Esophagus muscularis mucosa (tissue), 4 donors: ENCODE measurements around the gene TMEM132A. TPM values are rescaled to one million over a fixed set of nuclear protein-coding genes. Genes with fewer than 3 reads are reported as not detected.

Experiments
- DNase-seq: peaks from one replicate; pipeline ENCODE4 v3.0.0-alpha.2; 2017; ENCODE audit errors: extremely low spot score
- H3K27ac ChIP-seq, 4 donors: fragments of 200-600 bp; sonication (generic); replicated peaks in 1 of 4; 1 replicate in 3 of 4; 2 replicates in 1 of 4; pipeline ENCODE4 v1.5.1; 2016 to 2019; ENCODE audit warnings: mild to moderate bottlenecking in 1 of 4
- H3K27me3 ChIP-seq, 4 donors: fragments of 200-600 bp; sonication (generic); one replicate each; pipeline versions ENCODE4 v1.5.1 to v1.6.0; 2016 to 2019
- H3K36me3 ChIP-seq, 4 donors: fragments of 200-600 bp; sonication (generic); one replicate each; pipeline ENCODE4 v1.5.1; 2016 to 2019
- H3K4me1 ChIP-seq, 4 donors: fragments of 200-600 bp; sonication (generic); one replicate each; pipeline ENCODE4 v1.5.1; 2016 to 2019
- H3K4me3 ChIP-seq, 4 donors: fragments of 200-600 bp; sonication (generic); 1 replicate in 2 of 4; 2 replicates in 2 of 4; pipeline ENCODE4 v1.5.1; 2016 to 2019; ENCODE audit warnings: mild to moderate bottlenecking in 4 of 4, moderate library complexity in 1 of 4
- H3K9me3 ChIP-seq, 4 donors: fragments of 200-600 bp; sonication (generic); 1 replicate in 3 of 4; 2 replicates in 1 of 4; pipeline ENCODE4 v1.5.1; 2016 to 2019
- EP300 ChIP-seq: sonication (generic); formaldehyde crosslinking; IDR thresholded peaks from one replicate; pipeline ENCODE4 v1.6.1; 2017; ENCODE audit warnings: antibody characterized with exemption
- POLR2A ChIP-seq: fragments of 450-650 bp; IDR thresholded peaks from one replicate; pipeline ENCODE4 v1.6.1; 2017; ENCODE audit warnings: antibody characterized with exemption, moderate library complexity, mild to moderate bottlenecking, low read depth
- POLR2AphosphoS5 ChIP-seq, 2 donors: sonication (generic); formaldehyde crosslinking; IDR thresholded peaks; one replicate each; pipeline ENCODE4 v1.6.1; 2017; ENCODE audit warnings: antibody characterized with exemption in 2 of 2
- WGBS: methylation state at CpG from one replicate; pipeline ENCODE4 v1.1.5; 2018; 5-methylcytosine and 5-hydroxymethylcytosine counted together
- intact Hi-C: fragments of 100-400 bp; cut with DNase I; formaldehyde crosslinking; loops from one replicate; pipeline ENCODE4 v1.15.1; 2023
- total RNA-seq, 4 donors: library from RNA; depleted of rRNA; stranded (reverse); fragments of >200 nt; gene quantifications; one replicate each; pipeline versions ENCODE4 v1.1.0 to v1.2.1, GENCODE V29; 2016
- TF ChIP-seq, protein P1 (sequence below), 3 experiments: fragments of 200-600 bp in 2 of 3; fragments of 450-650 bp in 1 of 3; sonication (generic) in 2 of 3; IDR thresholded peaks; one replicate each; pipeline ENCODE4 v1.5.1; 2017 to 2019; ENCODE audit warnings: antibody characterized with exemption in 3 of 3, mild to moderate bottlenecking in 2 of 3, moderate library complexity in 1 of 3

The TMEM132A gene
- total RNA-seq, 4 donors from 2014 or later: 2.9 to 9.3 (median 6.8) TPM

DNA sequence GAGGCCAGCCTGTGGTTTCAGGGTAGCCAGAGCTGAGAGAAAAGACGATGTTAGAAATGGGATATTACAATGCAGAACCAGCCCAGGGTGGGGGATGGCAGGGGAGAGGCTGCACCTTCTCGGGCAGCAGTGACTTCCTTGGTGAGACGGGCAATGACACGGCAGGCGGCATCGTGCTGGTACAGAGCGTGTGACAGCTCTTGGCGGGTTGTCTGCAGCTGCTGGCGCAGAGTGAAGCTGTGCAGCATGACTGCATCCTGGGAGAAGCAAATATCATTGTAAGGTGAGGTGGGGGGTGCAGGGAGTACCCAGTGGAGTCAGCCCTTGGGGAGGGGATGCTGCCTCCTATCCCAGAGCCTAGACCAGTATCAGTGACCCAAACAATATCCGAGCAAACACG is 21.6 kb upstream of the TMEM132A start:
- intact Hi-C loops: loop anchor here (10.0 kb wide), 1 partner anchor 252 kb away; no protein-coding TSS in a partner anchor
- no peak overlapping the region for H3K27ac ChIP-seq
- H3K36me3 ChIP-seq: peaks cover 40 to 61% (median 57%) of the 10 kb centered on the region in 4 donors
- no peak for DNase-seq
- peaks cover 26 to 39% (median 30%) of the 10 kb centered on the region in 4 donors for H3K4me1 ChIP-seq
- no peak overlapping the region for H3K4me3 ChIP-seq
- 96% methylated on average over 8 of the region's 11 CpGs for WGBS
- no peaks in the 10 kb centered on the region for H3K9me3 ChIP-seq
- H3K27me3 ChIP-seq: no peaks in the 10 kb centered on the region
- no peak for TF ChIP-seq EP300
- TF ChIP-seq POLR2AphosphoS5 (IDR thresholded peaks at IDR 0.05): no peak
- TF ChIP-seq, protein P1, sequence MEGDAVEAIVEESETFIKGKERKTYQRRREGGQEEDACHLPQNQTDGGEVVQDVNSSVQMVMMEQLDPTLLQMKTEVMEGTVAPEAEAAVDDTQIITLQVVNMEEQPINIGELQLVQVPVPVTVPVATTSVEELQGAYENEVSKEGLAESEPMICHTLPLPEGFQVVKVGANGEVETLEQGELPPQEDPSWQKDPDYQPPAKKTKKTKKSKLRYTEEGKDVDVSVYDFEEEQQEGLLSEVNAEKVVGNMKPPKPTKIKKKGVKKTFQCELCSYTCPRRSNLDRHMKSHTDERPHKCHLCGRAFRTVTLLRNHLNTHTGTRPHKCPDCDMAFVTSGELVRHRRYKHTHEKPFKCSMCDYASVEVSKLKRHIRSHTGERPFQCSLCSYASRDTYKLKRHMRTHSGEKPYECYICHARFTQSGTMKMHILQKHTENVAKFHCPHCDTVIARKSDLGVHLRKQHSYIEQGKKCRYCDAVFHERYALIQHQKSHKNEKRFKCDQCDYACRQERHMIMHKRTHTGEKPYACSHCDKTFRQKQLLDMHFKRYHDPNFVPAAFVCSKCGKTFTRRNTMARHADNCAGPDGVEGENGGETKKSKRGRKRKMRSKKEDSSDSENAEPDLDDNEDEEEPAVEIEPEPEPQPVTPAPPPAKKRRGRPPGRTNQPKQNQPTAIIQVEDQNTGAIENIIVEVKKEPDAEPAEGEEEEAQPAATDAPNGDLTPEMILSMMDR (IDR thresholded peaks at IDR 0.05): no peak

GRCh38 chr11:60905047-60905446 is 19.2 kb upstream of the TMEM132A start:
- H3K4me1 ChIP-seq: peaks cover 26 to 33% (median 30%) of the 10 kb centered on the region in 4 donors
- H3K9me3 ChIP-seq: no peaks in the 10 kb centered on the region
- WGBS: 48% methylated on average over 6 of the region's 6 CpGs
- H3K27ac ChIP-seq: peak overlapping the region; percentile 91 to 98 (median 94)
- no peaks in the 10 kb centered on the region for H3K27me3 ChIP-seq
- H3K36me3 ChIP-seq: peaks cover 24 to 36% (median 35%) of the 10 kb centered on the region in 4 donors
- TF ChIP-seq POLR2A (no peak), POLR2AphosphoS5 (IDR thresholded peaks at IDR 0.05) (no peak), EP300 (no peak)
- TF ChIP-seq, protein P1 (IDR thresholded peaks at IDR 0.05): no peak
- no peak for DNase-seq
- peak overlapping the region; percentile 72 to 97 (median 93) for H3K4me3 ChIP-seq
- intact Hi-C loops: loop anchor here (10.0 kb wide), 1 partner anchor 250 kb away; no protein-coding TSS in a partner anchor

DNA sequence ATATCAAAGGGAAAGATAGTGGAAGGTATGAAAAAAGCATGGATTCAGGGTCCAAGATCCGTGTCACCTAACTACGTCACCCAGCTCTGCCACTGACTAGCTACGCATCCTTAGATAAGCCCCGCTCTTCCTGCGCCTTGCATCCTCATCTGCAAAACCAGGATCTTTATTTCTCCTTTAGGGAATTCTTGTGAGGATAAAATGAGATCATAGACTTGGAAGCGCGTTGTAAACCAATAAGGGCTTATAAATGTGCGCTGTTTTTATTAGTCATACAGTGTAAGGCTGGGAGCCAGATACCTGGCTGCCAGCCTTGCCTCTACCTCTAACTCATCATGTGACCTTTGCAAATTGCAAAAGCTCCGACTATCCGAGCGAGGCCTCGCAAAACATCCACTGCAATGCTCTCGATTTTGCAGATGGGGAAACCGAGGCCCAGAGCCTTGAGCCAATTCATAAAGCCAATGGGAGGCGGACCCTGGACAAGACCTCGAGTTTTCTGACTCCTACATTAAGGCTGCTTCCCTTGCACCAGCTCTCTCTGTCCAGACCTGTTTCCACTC is 18.6 kb upstream of the TMEM132A start:
- 6% methylated on average over 16 of the region's 16 CpGs for WGBS
- peaks cover 26 to 33% (median 30%) of the 10 kb centered on the region in 4 donors for H3K4me1 ChIP-seq
- H3K36me3 ChIP-seq: peaks cover 18 to 30% (median 30%) of the 10 kb centered on the region in 4 donors
- intact Hi-C loops: loop anchor here (10.0 kb wide), 1 partner anchor 249 kb away; no protein-coding TSS in a partner anchor
- TF ChIP-seq POLR2A (no peak), EP300 (no peak), POLR2AphosphoS5 (IDR thresholded peaks at IDR 0.05) (no peak)
- TF ChIP-seq, protein P1 (IDR thresholded peaks at IDR 0.05): no peak
- H3K27me3 ChIP-seq: no peaks in the 10 kb centered on the region
- H3K9me3 ChIP-seq: no peaks in the 10 kb centered on the region
- no peak for DNase-seq
- H3K4me3 ChIP-seq: peak overlapping the region; percentile 72 to 97 (median 93)
- peak overlapping the region; percentile 91 to 98 (median 94) for H3K27ac ChIP-seq

DNA sequence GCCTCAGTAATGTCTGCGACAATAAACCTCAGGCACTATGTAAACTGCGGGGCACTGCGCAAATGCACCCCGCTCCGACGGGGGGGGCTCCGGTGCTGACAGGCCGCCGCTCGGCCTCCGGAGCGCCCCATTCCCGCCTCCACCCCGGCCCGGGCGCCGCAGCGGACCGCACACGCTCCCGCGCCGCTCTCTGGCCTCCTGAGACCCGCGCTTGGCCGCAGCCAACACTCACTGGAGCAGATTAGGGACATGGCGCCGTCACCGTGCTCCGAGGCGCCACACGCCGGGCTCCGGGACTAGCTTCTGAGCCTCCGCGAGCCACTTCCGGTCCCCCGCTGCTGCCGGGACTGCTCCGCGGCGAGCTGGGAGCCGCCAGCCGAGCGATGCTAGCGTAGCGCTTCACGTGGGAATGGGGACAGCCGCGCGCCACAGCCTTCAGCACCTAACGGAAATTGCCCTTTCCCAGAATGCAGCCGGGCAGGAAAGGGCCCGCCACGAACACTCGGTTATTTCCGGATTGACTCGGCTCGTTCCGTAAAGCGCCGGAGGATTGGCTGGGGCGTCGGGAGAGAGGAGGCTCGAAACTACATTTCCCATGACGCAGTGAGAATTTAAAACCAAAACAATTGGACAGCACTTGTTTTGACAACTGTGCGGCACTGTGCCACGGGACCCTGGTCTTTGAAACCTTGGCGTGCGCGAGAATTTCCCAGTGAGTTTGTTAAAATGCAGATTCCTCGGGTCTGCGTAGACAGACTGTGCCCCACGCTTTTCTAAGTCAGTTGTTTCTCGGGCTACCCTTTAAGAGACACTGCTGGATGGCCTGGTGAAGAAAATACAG is 17.9 kb upstream of the TMEM132A start, which contains the start of gene PRPF19:
PRPF19 (minus strand) TSS at position 454 of the 841 bp plus-strand sequence; CDS start at position 251, 203 bp downstream.
- WGBS: 0% methylated on average over 26 of the region's 75 CpGs
- Histone ChIP-seq H3K27me3 (no peaks in the 10 kb centered on the region), H3K36me3 (peaks cover 11 to 23% (median 22%) of the 10 kb centered on the region in 4 donors), H3K9me3 (no peaks in the 10 kb centered on the region), H3K27ac (peak within 1 kb of the TSS; percentile 91 to 98 (median 94)), H3K4me1 (peaks cover 31 to 33% (median 32%) of the 10 kb centered on the region in 4 donors), H3K4me3 (peak within 1 kb of the TSS; percentile 72 to 97 (median 93))
- intact Hi-C loops: loop anchor here (10.0 kb wide), 1 partner anchor 248 kb away; no protein-coding TSS in a partner anchor
- DNase-seq: peak; percentile 99
- TF ChIP-seq POLR2A (peak; percentile 54), POLR2AphosphoS5 (IDR thresholded peaks at IDR 0.05) (peak; percentile 91 to 97), EP300 (no peak)
- TF ChIP-seq, protein P1 (IDR thresholded peaks at IDR 0.05): no peak
